Muscle layer of colon (tissue), 2 donors: ENCODE data around the gene SERGEF.

Source experiments
- H3K27ac ChIP-seq: one replicate; pipeline ENCODE4 v1.7.0; 2013; ENCODE audit warnings: low read depth, mild to moderate bottlenecking, low read length, moderate library complexity
- H3K27me3 ChIP-seq, 2 donors: one replicate each; pipeline ENCODE4 v1.7.0; 2013; ENCODE audit warnings: low read length in 2 of 2, mild to moderate bottlenecking in 2 of 2; ENCODE audit not compliant: insufficient read depth in 2 of 2, control insufficient read depth in 1 of 2
- H3K36me3 ChIP-seq: one replicate; pipeline ENCODE4 v1.7.0; 2013; ENCODE audit warnings: mild to moderate bottlenecking, low read length; ENCODE audit not compliant: insufficient read depth
- H3K4me1 ChIP-seq: one replicate; pipeline ENCODE4 v1.7.0; 2013; ENCODE audit warnings: mild to moderate bottlenecking, low read length; ENCODE audit not compliant: insufficient read depth
- H3K4me3 ChIP-seq, 2 donors: one replicate each; pipeline ENCODE4 v1.7.0; 2013; ENCODE audit warnings: low read length in 2 of 2, low read depth in 1 of 2, mild to moderate bottlenecking in 1 of 2, moderate library complexity in 1 of 2
- H3K9ac ChIP-seq: one replicate; pipeline ENCODE4 v1.7.0; 2013; ENCODE audit warnings: low read length
- H3K9me3 ChIP-seq: one replicate; pipeline ENCODE4 v1.7.0; 2013; ENCODE audit warnings: mild to moderate bottlenecking, low read length
- donor health status: abdominal sarcoma.
- donor health status: Adenocarcinoma of cecum.

The SERGEF gene

DNA sequence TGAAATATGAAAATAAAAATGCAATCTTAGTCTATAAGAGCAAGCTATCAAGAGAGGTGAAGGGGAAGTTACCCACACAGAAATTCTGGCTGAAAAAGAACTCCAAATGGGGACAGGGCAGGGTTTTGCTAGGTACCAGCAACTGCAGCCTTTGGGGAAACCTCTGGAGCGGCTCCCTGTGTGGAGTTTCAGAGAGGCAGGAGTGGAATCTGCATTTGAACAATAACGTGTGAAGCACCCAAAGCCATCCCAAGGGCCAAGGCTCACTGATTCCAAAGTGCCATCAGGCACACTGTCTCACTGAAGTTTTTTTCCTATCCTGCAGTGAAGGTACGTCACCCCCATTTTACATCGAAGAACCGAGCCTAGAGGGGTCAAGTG lies 190.5 kb downstream of the SERGEF start:
- H3K4me3 ChIP-seq = no peak overlapping the region
- H3K27me3 ChIP-seq = no peaks in the 10 kb centered on the region
- H3K4me1 ChIP-seq = peaks cover 6% of the 10 kb centered on the region
- no peaks in the 10 kb centered on the region for H3K9me3 ChIP-seq
- H3K27ac ChIP-seq = no peak overlapping the region
- H3K9ac ChIP-seq = no peak overlapping the region
- H3K36me3 ChIP-seq = no peaks in the 10 kb centered on the region

- no peak overlapping the region for H3K4me3 ChIP-seq
- H3K9ac ChIP-seq = no peak overlapping the region
- H3K36me3 ChIP-seq = no peaks in the 10 kb centered on the region
- H3K27ac ChIP-seq = no peak overlapping the region
- no peaks in the 10 kb centered on the region for H3K9me3 ChIP-seq
- H3K27me3 ChIP-seq = no peaks in the 10 kb centered on the region
- peaks cover 6% of the 10 kb centered on the region for H3K4me1 ChIP-seq
These were observed 191.0 kb downstream of the SERGEF start for GRCh38 chr11:17821648-17822400.

DNA sequence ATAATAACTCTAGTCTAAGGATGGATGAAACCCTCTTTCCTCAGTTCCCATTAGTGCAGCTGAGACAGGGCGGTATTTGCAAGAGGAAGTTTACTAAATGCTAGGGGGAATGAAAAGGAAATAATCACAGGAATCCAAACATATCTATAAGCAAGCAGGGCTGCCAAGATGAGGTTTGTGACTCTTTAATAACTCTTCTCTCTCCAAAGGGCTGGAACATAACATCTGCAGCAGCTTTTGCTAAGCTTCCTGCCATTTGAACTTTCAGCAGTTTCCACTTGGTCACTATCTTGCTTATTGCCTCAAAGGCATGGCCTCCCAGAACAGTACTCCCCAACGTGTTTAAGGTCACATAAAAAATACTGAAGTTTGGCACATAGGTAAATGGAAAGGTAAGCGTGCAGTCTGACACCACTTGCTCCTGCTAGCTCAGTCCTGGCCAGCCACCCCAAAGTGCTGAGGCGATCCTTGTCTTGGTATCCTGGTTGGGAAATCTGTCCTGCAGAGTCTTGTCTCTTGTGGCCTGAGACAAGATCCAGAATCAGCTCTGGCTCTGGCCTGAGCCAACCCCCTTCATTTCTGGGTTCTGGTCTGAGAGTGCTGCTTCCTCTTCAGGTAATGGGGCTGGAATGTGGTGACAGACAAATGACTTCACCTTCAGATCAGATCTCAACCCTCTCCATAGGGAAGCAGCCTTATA lies 196.5 kb downstream of the SERGEF start:
- Histone ChIP-seq H3K27ac (no peak overlapping the region), H3K4me1 (peaks cover 25% of the 10 kb centered on the region), H3K9ac (no peak overlapping the region), H3K9me3 (no peaks in the 10 kb centered on the region), H3K4me3 (no peak overlapping the region), H3K36me3 (no peaks in the 10 kb centered on the region), H3K27me3 (no peaks in the 10 kb centered on the region)

- H3K9me3 ChIP-seq = no peaks in the 10 kb centered on the region
- H3K27ac ChIP-seq = no peak overlapping the region
- H3K4me3 ChIP-seq = no peak overlapping the region
- no peak overlapping the region for H3K9ac ChIP-seq
- no peaks in the 10 kb centered on the region for H3K36me3 ChIP-seq
- peaks cover 25% of the 10 kb centered on the region for H3K4me1 ChIP-seq
- no peaks in the 10 kb centered on the region for H3K27me3 ChIP-seq
These were observed 198.3 kb downstream of the SERGEF start for GRCh38 chr11:17814546-17814945.

GRCh38 chr11:17813391-17814059 lies 199.3 kb downstream of the SERGEF start:
- H3K27ac ChIP-seq = no peak overlapping the region
- H3K4me3 ChIP-seq = no peak overlapping the region

GRCh38 chr11:17812865-17813187 lies 200.0 kb downstream of the SERGEF start:
- H3K4me1 ChIP-seq = peaks cover 25% of the 10 kb centered on the region
- H3K36me3 ChIP-seq = no peaks in the 10 kb centered on the region
- H3K9ac ChIP-seq = no peak overlapping the region
- H3K9me3 ChIP-seq = no peaks in the 10 kb centered on the region
- H3K27me3 ChIP-seq = no peaks in the 10 kb centered on the region
- H3K4me3 ChIP-seq = no peak overlapping the region
- no peak overlapping the region for H3K27ac ChIP-seq

More at GRCh38 chr11:17813391-17814059, 199.3 kb downstream of the SERGEF start:
- no peaks in the 10 kb centered on the region for H3K9me3 ChIP-seq
- H3K27me3 ChIP-seq = no peaks in the 10 kb centered on the region
- no peaks in the 10 kb centered on the region for H3K36me3 ChIP-seq
- peaks cover 25% of the 10 kb centered on the region for H3K4me1 ChIP-seq
- H3K9ac ChIP-seq = no peak overlapping the region

DNA sequence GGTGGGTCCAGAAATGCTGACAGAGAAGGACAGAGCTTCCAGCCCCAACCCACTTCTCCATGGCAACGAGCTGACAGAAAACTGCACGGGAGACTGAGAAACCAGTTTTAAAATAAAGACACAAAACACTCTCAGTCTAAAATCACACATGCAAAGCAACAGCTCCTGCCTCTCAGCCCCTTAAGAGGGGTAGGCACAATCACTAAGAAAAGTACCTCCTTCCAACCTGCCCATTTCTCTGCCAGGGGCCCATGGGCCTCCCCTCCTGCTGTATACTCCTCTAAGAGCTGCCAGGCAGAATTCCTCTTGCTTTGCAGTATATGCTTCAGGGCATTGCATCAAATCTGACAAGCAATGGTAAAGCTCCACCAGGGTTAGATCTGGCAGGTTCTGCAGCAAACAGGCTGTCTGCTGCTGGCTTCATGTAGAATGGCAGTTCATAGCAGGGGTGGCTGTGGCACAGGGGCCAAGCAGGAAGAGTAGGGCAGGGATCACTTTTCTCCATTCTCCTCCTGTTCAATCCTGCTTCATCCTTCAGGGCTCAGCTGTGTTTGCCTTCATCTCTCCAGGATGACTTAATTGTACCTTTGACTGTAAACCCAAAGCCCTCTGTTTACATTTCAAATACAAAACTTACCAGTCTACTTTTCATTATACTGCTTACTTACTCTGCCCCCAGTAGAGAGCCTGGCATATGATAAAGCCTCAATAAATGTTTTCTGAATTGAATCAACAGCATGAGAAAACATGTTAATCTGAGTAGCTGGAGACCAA lies 200.6 kb downstream of the SERGEF start:
- Histone ChIP-seq H3K9me3 (no peaks in the 10 kb centered on the region), H3K4me1 (peaks cover 25% of the 10 kb centered on the region), H3K27ac (no peak overlapping the region), H3K4me3 (no peak overlapping the region), H3K36me3 (no peaks in the 10 kb centered on the region), H3K27me3 (no peaks in the 10 kb centered on the region), H3K9ac (no peak overlapping the region)

DNA sequence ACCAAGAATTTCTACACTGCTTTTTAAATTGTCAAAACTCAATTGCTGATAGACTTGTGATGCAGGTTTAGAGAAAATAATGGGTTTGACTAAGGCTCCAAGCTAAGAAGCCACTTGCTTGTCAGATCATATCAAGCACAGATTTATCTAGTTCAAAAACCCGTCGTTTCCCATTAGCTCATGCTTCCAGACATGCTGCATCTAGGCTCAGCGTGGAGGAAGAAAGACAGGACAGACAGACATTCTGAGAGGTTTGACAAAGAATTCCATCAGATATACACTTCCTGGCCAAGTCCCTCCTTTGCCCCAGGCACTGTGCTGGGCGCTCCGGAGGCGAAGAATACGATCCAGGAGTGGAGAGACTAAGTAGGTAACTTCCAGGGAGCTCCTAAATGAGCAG lies 201.5 kb downstream of the SERGEF start:
- H3K9ac ChIP-seq = no peak overlapping the region
- no peaks in the 10 kb centered on the region for H3K27me3 ChIP-seq
- no peak overlapping the region for H3K27ac ChIP-seq
- no peaks in the 10 kb centered on the region for H3K36me3 ChIP-seq
- H3K9me3 ChIP-seq = no peaks in the 10 kb centered on the region
- H3K4me1 ChIP-seq = peaks cover 22% of the 10 kb centered on the region
- no peak overlapping the region for H3K4me3 ChIP-seq

DNA sequence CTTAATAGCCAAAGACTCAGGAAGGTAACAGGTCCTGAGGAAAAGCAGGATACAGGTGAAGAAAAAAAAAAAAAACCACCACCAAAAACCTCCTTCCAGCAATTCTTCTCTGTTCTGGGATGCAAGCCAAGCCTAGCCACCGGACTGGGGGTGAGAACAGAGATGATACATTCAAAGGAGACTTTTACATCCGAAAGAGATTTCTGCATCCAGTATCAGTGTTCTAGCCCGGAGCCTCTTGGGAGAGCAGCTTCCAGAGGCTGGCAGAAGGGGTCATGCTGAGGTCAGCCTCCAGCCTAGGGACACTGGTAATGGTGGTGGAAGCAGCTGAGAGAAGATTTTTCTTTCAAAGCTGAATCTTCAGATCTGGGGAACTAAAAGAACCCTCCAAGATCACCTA lies 202.1 kb downstream of the SERGEF start:
- H3K36me3 ChIP-seq = no peaks in the 10 kb centered on the region
- no peaks in the 10 kb centered on the region for H3K27me3 ChIP-seq
- no peak overlapping the region for H3K9ac ChIP-seq
- H3K9me3 ChIP-seq = no peaks in the 10 kb centered on the region
- no peak overlapping the region for H3K27ac ChIP-seq
- H3K4me1 ChIP-seq = peaks cover 22% of the 10 kb centered on the region
- no peak overlapping the region for H3K4me3 ChIP-seq

DNA sequence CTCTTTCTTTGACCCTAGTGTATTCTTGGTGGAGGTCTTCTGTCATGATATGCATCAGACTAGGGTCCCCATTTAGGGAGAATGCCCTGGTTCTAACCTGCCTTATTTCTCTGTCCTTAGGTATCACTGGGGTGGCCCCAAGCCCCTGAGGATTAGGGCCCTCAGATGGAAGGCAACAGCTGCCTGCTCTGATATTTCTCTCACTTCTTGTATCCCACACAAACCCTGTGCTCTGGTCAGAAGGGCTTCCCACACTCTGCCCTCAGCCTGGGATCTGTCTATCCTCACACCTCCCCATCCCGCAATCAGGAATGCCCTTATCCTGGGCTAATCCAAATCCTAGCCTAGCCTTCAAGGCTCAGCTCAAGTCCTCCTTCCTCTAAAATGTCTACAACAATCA lies 202.8 kb downstream of the SERGEF start:
- Histone ChIP-seq H3K4me3 (no peak overlapping the region), H3K27me3 (no peaks in the 10 kb centered on the region), H3K4me1 (peaks cover 22% of the 10 kb centered on the region), H3K36me3 (no peaks in the 10 kb centered on the region), H3K9me3 (no peaks in the 10 kb centered on the region), H3K27ac (no peak overlapping the region), H3K9ac (no peak overlapping the region)

GRCh38 chr11:17807034-17807433 lies 205.8 kb downstream of the SERGEF start:
- no peaks in the 10 kb centered on the region for H3K9me3 ChIP-seq
- H3K4me3 ChIP-seq = no peak overlapping the region
- no peak overlapping the region for H3K27ac ChIP-seq
- peaks cover 4% of the 10 kb centered on the region for H3K4me1 ChIP-seq
- no peak overlapping the region for H3K9ac ChIP-seq
- no peaks in the 10 kb centered on the region for H3K27me3 ChIP-seq
- no peaks in the 10 kb centered on the region for H3K36me3 ChIP-seq
